NCI-H510A (cell line): ENCODE data around the gene LY86.

Experiments
- DNase-seq: peaks from one replicate; lab custom pipeline; 2025; lab: John Stamatoyannopoulos, UW

LY86 gene

DNA sequence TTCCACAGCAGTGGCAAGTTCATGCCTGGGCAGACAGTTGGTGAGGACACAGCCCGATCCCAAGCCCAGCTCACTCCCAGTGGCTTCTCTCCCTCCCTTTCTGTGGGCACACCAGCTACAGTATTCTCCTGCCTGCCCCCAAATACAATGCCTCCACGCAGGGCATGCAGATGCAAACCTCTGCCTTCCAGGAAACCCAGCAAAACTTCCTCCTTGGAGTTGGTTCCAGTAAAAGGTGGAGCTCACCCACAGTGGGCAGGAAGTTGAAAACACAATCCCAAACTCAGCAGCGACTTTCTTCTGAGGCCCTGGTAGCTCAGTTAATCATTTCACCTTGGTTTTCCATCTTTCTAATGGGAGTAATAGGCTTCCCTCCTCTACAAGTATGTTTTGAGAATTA, 93.7 kb downstream of the LY86 start:
- no peak for DNase-seq

GRCh38 chr6:6683969-6684833, 95.7 kb downstream of the LY86 start:
- no peak for DNase-seq

- no peak for DNase-seq
Measured at GRCh38 chr6:6685249-6686040, 96.9 kb downstream of the LY86 start.

- DNase-seq: no peak
Measured at GRCh38 chr6:6686176-6686575, 97.7 kb downstream of the LY86 start.

- peak; percentile 95 for DNase-seq
Measured at GRCh38 chr6:6686748-6687601, 98.5 kb downstream of the LY86 start.

DNA sequence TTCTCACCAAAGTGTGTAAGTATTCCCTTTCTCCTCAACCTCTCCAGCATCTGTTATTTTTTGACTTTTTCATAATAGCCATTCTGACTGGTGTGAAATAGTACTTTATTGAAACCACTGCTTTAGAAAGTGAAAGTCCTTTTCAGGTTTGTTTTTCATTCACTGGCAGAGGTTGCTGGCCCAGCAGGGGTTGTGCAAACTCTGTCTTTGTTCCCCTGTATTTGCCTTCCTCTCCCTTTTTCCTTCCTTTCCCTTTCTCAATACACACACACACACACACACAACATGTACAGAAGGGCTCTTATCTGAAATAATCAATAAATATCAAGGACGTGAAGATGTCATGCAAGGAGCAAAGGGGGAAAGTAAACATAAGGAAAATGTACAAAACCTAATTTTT, 99.8 kb downstream of the LY86 start:
- DNase-seq: no peak

DNA sequence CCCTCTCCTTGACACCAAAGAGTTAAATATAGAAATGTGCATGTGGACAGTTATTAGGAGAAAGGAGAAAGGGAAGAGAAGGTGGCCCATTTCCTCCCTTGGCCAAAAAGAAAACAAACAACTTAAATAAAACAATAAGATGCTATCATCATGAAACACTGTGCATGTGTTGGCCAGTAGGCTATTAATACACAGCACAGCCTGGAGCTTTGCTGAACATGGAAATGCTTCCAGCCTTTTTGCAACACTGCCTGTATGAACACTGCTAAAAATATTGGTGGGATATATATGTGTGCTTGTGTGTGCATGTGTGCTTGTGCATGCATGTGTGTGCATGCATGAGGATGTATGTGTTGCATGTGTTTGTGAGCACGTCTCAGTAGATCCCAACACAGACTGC, 100.4 kb downstream of the LY86 start:
- DNase-seq: no peak

GRCh38 chr6:6689400-6690143, 101.1 kb downstream of the LY86 start:
- DNase-seq: no peak

DNA sequence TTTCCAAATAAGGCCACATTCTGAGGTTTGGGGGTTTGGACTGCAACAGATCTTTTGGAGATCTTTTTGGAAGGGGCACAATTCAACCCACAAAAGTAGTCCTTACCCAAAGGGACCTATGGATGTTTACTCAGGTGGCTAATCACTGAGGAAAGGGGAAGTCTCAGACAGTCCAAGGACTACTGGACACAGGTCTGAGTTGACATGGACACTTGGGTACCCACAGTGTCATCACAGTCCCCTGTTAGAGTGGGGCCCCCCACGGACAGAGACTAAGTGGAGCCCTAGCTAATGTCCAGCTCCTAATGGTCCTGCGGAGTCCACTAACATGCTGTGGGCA, 101.6 kb downstream of the LY86 start:
- DNase-seq: no peak

DNA sequence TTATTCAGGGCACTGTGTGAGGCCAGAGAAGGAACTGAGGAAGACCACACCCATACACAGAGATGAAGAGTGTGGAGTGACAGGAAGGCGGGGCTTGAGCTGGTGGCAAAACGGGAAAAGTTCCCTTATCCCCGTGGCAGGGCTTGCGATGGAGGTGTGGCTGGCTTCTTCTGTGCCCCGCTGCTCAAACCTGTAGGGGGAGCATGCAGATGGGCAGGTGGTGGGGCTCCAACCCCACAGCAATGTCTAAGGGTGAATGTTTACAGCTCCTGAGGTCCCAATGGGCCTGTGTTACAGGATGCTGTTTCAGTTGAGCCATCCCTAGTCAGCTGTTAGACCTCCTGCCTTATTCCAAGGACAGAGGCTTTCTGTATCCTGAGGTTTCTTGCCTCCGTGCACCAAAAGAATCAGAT, 105.9 kb downstream of the LY86 start:
- no peak for DNase-seq

- DNase-seq: no peak
Measured at GRCh38 chr6:6694825-6695624, 106.5 kb downstream of the LY86 start.

GRCh38 chr6:6695625-6696276, 107.2 kb downstream of the LY86 start:
- DNase-seq: no peak

- no peak for DNase-seq
Measured at GRCh38 chr6:6696867-6697531, 108.5 kb downstream of the LY86 start.

DNA sequence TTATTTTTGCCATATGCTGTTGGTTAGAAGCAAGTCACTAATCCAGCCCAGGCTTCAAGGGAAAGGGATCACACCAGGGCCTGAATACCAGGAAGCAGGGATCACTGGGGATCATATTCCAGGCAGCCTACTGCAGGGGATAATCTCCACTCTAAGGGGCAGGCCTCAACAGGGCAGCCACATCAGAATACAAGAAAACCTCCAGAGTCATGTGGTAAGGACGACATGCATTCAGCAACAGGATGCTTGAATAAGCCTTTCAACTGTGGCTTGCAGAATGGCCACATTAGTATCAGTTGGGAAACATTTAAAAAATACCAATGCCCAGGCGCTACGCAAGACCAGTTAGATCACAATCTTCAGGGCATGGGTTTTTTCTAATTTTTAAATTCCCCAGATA, 109.1 kb downstream of the LY86 start:
- DNase-seq: no peak

GRCh38 chr6:6699741-6700367, 111.3 kb downstream of the LY86 start:
- DNase-seq: peak; percentile 63

DNA sequence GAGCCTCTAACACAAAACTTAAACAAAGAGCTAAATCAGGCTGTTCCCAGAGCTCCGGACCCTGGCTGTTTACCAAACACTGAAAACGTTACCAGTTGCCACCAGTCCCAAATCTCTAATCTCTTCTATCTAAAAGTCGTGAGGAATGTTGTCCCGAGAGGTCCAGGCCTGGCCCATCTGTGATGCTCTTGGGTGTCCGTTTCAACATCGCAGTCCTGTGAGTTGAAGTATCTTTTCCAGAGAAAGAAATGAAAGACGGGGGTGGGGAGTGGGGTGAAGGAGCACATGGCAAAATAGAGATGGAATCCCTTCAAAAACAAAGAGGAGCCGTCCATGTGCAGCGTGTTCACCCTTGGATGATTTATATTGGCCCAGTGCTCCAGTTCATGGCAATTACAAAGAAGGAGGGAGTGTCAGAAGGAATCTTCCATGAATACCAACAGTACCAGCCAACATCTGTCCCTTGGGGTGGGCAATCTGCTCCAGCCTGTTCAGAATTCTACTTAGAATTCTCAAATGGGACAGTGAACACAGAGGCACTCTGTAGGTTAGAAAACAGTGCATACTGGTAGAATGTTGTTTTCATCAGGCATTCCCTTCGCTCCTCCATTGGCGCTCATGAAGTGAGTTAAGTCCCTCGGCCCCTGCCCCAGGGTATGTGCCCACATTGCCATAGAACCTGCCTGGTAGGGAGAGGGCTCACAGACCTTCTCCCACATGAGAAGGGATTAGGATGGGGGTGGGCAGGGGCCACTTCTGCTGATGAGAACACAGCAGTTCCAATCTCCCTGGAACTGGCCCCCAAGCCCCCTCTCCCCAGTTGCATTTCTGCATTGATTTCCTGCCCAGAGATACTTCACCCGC, 112.1 kb downstream of the LY86 start:
- DNase-seq: no peak

GRCh38 chr6:6701864-6702263, 113.3 kb downstream of the LY86 start:
- no peak for DNase-seq

GRCh38 chr6:6703699-6704098, 115.2 kb downstream of the LY86 start:
- no peak for DNase-seq
